CD4-positive, alpha-beta T cell (primary cell): ENCODE measurements around the gene TMPRSS9. TPM values are rescaled to one million over a fixed set of nuclear protein-coding genes. Genes with fewer than 3 reads are reported as not detected.

Experiments used
- ATAC-seq: fragments of 200-7000 bp; cut with Tn5 transposase; one replicate; pipeline ENCODE4 v1.10.0; 2022; ENCODE audit warnings: mild to moderate bottlenecking; ENCODE audit not compliant: poor library complexity
- CTCF ChIA-PET: fragments of 350-600 bp; sonication (Branson Sonifier 250); formaldehyde crosslinking; loops from one replicate; lab custom pipeline; 2021; ENCODE audit warnings: antibody characterized with exemption, inconsistent platforms; lab: Charles Lee
- POLR2A ChIA-PET: fragments of 350-600 bp; sonication (Branson Sonifier 250); formaldehyde crosslinking; loops from one replicate; lab custom pipeline; 2021; ENCODE audit warnings: antibody characterized with exemption, inconsistent platforms; lab: Charles Lee
- DNase-seq, 14 experiments: peaks; one replicate each; pipeline ENCODE4 v3.0.0-alpha.2; 2013 to 2020; ENCODE audit warnings: mixed read lengths in 2 of 14
- H3K27ac ChIP-seq, 2 donors: one replicate each; pipeline versions ENCODE4 v1.5.1 to v1.7.0; 2013; ENCODE audit warnings: low read length in 2 of 2, low read depth in 1 of 2, mild to moderate bottlenecking in 1 of 2
- H3K27me3 ChIP-seq, 2 experiments: 1 replicate in 1 of 2; 2 replicates in 1 of 2; pipeline versions ENCODE4 v1.6.1 to v1.7.0; 2013; ENCODE audit warnings: low read length in 2 of 2, control low read depth in 1 of 2, mild to moderate bottlenecking in 1 of 2, moderate library complexity in 1 of 2; ENCODE audit not compliant: insufficient read depth in 2 of 2, control insufficient read depth in 1 of 2
- H3K36me3 ChIP-seq: one replicate; pipeline ENCODE4 v1.6.1; 2013; ENCODE audit warnings: low read length, control low read depth; ENCODE audit not compliant: insufficient read depth
- H3K4me1 ChIP-seq: one replicate; pipeline ENCODE4 v1.6.1; 2013; ENCODE audit warnings: low read length, control low read depth; ENCODE audit not compliant: insufficient read depth
- H3K4me3 ChIP-seq: one replicate; pipeline ENCODE4 v1.5.1; 2013; ENCODE audit warnings: mild to moderate bottlenecking, low read length, moderate library complexity
- H3K9me3 ChIP-seq, 2 experiments: 1 replicate in 1 of 2; 2 replicates in 1 of 2; pipeline versions ENCODE4 v1.6.1 to v1.7.0; 2013; ENCODE audit warnings: low read length in 2 of 2, mild to moderate bottlenecking in 2 of 2, control low read depth in 1 of 2, moderate library complexity in 1 of 2; ENCODE audit not compliant: control insufficient read depth in 1 of 2, insufficient read depth in 1 of 2
- H3K27ac Mint-ChIP-seq: one replicate; pipeline ENCODE4 v1.8.0; 2020; ENCODE audit warnings: mixed read lengths
- H3K27me3 Mint-ChIP-seq: one replicate; pipeline ENCODE4 v1.8.0; 2021; ENCODE audit warnings: mixed read lengths
- H3K36me3 Mint-ChIP-seq: one replicate; pipeline ENCODE4 v1.8.0; 2021; ENCODE audit warnings: low read depth, mixed read lengths
- H3K4me1 Mint-ChIP-seq: one replicate; pipeline ENCODE4 v1.8.0; 2021; ENCODE audit warnings: low read depth, mixed read lengths
- H3K4me3 Mint-ChIP-seq: one replicate; pipeline ENCODE4 v1.8.0; 2020; ENCODE audit warnings: mild to moderate bottlenecking, mixed read lengths
- H3K9me3 Mint-ChIP-seq: one replicate; pipeline ENCODE4 v1.8.0; 2020; ENCODE audit warnings: mixed read lengths
- intact Hi-C, 2 experiments: fragments of 100-400 bp; cut with DNase I in 1 of 2; cut with micrococcal nuclease in 1 of 2; formaldehyde crosslinking; loops; one replicate each; pipeline versions ENCODE4 v1.15.1 to v1.9.0; 2023 to 2025; cut with DNase I, micrococcal nuclease
- total RNA-seq, 174 experiments: library from RNA in 2 of 174; stranded (reverse) in 2 of 174; gene quantifications; one replicate each; pipeline ENCODE4 v1.2.3 and lab custom pipeline; 2021 to 2026
- TF ChIP-seq, protein P1 (sequence below): fragments of 200-600 bp; IDR thresholded peaks from one replicate; pipeline ENCODE4 v1.8.0; 2022; ENCODE audit warnings: antibody characterized with exemption, mild to moderate bottlenecking

The TMPRSS9 gene
- total RNA-seq, 2 experiments from 2014 or later = not detected

DNA sequence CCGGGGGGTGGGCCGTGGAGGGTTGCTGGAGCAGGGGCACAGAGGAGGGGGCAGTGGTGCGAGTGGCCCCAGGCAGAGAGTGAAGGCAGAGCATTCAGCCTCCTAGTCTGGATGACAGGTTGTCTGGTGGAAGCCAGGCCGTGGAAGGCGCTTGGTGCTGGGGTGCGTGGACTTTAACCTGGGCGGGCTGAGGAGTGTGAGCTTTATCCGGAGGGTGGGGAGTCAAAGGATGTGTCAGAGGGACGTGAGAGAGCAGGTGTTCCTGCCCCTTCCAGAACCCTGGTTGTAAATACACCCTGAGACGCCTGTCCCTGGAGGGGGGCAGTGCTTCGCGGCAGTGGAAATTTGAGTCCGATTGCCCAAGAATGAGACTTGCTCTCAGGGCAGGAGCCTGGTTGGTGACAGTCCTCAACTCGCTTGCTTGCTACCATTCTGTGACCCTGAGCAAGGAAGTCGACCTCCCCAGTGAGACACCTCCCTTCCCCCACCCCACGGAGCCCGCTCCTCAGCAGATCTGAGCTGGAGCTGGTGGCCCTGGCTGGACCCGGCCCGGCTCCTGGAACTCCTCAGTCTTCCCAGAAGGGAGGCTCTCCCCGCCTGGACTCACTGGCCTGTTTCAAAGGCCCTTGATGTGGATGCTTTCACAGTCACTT is 29.3 kb upstream of the TMPRSS9 start:
- no peaks in the 10 kb centered on the region for H3K27me3 ChIP-seq
- H3K4me3 ChIP-seq = no peak overlapping the region
- Mint-ChIP-seq H3K27ac (peak overlapping the region; percentile 93), H3K27me3 (no peaks in the 10 kb centered on the region), H3K9me3 (no peaks in the 10 kb centered on the region), H3K4me3 (peak overlapping the region; percentile 70), H3K4me1 (peaks cover 66% of the 10 kb centered on the region), H3K36me3 (peaks cover 37% of the 10 kb centered on the region)
- TF ChIP-seq, protein P1, sequence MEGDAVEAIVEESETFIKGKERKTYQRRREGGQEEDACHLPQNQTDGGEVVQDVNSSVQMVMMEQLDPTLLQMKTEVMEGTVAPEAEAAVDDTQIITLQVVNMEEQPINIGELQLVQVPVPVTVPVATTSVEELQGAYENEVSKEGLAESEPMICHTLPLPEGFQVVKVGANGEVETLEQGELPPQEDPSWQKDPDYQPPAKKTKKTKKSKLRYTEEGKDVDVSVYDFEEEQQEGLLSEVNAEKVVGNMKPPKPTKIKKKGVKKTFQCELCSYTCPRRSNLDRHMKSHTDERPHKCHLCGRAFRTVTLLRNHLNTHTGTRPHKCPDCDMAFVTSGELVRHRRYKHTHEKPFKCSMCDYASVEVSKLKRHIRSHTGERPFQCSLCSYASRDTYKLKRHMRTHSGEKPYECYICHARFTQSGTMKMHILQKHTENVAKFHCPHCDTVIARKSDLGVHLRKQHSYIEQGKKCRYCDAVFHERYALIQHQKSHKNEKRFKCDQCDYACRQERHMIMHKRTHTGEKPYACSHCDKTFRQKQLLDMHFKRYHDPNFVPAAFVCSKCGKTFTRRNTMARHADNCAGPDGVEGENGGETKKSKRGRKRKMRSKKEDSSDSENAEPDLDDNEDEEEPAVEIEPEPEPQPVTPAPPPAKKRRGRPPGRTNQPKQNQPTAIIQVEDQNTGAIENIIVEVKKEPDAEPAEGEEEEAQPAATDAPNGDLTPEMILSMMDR = no peak
- peaks cover 75% of the 10 kb centered on the region for H3K4me1 ChIP-seq
- ChIA-PET POLR2A (interaction anchor here (0.7 kb wide), 1 partner anchor 372 kb away, joined by 3 read pairs; no protein-coding TSS in a partner anchor), CTCF (no interaction called here)
- intact Hi-C loops = no loop called here
- H3K27ac ChIP-seq = no peak overlapping the region
- peaks cover 13% of the 10 kb centered on the region for H3K36me3 ChIP-seq
- ATAC-seq = no peak
- DNase-seq = peak in 1 of 14 experiments; percentile 31
- H3K9me3 ChIP-seq = peaks cover 0 to 6% of the 10 kb centered on the region in 2 experiments

DNA sequence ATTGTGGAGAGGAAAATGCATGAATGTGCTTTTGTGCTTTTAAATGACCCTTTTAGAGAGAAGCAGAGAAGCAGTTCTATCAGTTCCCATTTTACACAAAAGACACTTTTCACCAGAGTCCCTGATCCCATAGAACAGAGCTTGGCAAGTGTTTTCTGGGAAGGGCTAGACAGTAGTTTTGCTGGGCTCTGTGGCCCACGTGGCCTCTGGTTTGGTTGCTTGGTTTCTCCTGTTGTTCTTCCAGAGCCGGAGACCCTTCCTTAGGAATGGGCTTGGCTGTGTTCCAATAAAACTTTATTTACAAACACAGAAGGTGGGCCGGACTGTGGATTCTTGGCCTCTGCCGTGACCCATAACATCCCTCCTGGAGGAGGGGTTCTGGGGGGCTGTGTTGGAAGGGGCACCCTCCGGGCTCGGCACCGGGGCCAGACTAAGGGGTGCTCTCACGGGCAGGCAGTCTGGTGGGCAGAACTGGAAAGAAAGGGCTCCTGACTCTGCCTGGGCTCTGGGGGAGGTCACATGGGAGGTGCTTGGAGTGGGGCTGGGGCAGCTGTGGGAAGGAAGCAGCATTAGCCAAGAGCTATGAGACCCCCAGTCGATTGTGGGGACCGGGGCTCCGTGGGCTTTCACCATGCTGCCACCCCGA is 28.3 kb upstream of the TMPRSS9 start:
- peak overlapping the region; percentile 45 to 65 for H3K27ac ChIP-seq
- peaks cover 66% of the 10 kb centered on the region for H3K4me1 ChIP-seq
- DNase-seq = no peak
- TF ChIP-seq, protein P1 = no peak
- no peaks in the 10 kb centered on the region for H3K27me3 ChIP-seq
- H3K36me3 ChIP-seq = peaks cover 8% of the 10 kb centered on the region
- peaks cover 0 to 6% of the 10 kb centered on the region in 2 experiments for H3K9me3 ChIP-seq
- Mint-ChIP-seq H3K4me3 (peak overlapping the region; percentile 67), H3K27me3 (no peaks in the 10 kb centered on the region), H3K27ac (peak overlapping the region; percentile 93), H3K4me1 (peaks cover 65% of the 10 kb centered on the region), H3K36me3 (peaks cover 38% of the 10 kb centered on the region), H3K9me3 (no peaks in the 10 kb centered on the region)
- intact Hi-C loops = no loop called here
- H3K4me3 ChIP-seq = no peak overlapping the region
- CTCF ChIA-PET = no interaction called here
- POLR2A ChIA-PET = interaction anchor here (0.7 to 1.4 kb wide), 6 partner anchors 9 to 125 kb away, joined by 3 to 5 read pairs (median 3); partner anchors contain the start of gene LMNB2
- no peak for ATAC-seq

DNA sequence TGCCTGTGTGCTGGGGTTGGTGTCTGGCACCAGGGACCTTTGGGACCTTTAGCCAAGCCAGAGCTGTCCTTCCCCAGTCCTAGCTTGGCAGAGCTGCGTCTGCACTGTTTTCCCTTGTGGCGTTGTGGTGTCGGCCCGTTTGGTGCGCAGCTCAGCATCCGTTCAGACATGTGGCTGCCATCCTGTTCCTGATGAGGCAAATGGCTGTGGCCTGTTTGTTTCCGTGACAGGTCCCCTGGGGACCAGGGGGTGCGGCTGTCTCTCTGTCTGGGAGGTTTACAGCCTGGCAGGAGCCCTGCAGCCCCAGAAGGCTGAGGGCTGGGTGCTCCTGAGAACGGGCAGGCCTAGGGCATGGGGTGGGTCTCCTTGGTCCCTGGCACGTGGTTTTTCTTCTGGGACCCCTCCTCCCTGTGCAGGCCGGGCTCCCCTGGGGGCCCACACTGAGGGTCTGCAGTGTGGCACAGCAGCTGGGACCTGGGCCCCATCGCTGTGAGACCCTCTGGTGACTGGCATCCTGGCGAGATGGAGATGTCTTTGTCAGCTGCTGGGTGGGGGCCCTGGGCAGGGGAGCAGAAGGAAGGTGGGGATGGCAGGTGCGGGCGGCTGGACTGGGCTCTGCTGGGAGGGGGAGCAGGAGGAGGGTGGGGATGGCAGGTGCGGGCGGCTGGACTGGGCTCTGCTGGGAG is 27.6 kb upstream of the TMPRSS9 start:
- Histone ChIP-seq H3K4me3 (no peak overlapping the region), H3K36me3 (peaks cover 5% of the 10 kb centered on the region), H3K9me3 (peaks cover 0 to 6% of the 10 kb centered on the region in 2 experiments), H3K4me1 (peaks cover 58% of the 10 kb centered on the region), H3K27ac (peak overlapping the region; percentile 45 to 65), H3K27me3 (no peaks in the 10 kb centered on the region)
- Mint-ChIP-seq H3K4me1 (peaks cover 57% of the 10 kb centered on the region), H3K9me3 (no peaks in the 10 kb centered on the region), H3K4me3 (peak overlapping the region; percentile 89), H3K27ac (peak overlapping the region; percentile 93), H3K27me3 (no peaks in the 10 kb centered on the region), H3K36me3 (peaks cover 33% of the 10 kb centered on the region)
- intact Hi-C loops = no loop called here
- CTCF ChIA-PET = no interaction called here
- POLR2A ChIA-PET = interaction anchor here (0.7 to 1.4 kb wide), 6 partner anchors 10 to 125 kb away, joined by 3 to 5 read pairs (median 3); partner anchors contain the start of gene LMNB2
- TF ChIP-seq, protein P1 = no peak
- DNase-seq (peak; percentile 28 to 79 (median 55)), ATAC-seq (peak; percentile 73)
